Measurements from ENCODE around the gene SEMA3C. TPM values are rescaled to one million over a fixed set of nuclear protein-coding genes. Genes with fewer than 3 reads are reported as not detected.

SEMA3C gene
- total and polyA plus RNA-seq, 2 donors (not counting 1 experiment from before 2014, with no cell fraction given), result 0.06 TPM; not detected in 1

- no peak for DNase-seq
- TF ChIP-seq EZH2 (IDR thresholded peaks at IDR 0.05; ENCODE audit: borderline replicate concordance, insufficient read depth, low read depth, low read length, poor library complexity, severe bottlenecking) (no peak), CTCF (IDR thresholded peaks at IDR 0.05) (no peak)
- Histone ChIP-seq H2AFZ (ENCODE audit: insufficient read depth, low read depth, low read length, poor library complexity, severe bottlenecking) (no peak overlapping the region), H4K20me1 (ENCODE audit: control insufficient read depth, insufficient read depth, low read length, poor library complexity, severe bottlenecking) (no peaks in the 10 kb centered on the region), H3K9ac (ENCODE audit: low read length) (no peak overlapping the region), H3K27me3 (replicated peaks in 1 of 4; ENCODE audit: control extremely low read depth in 1 of 4, control insufficient read depth in 3 of 4, insufficient read depth in 4 of 4, low read length in 3 of 4) (no peaks in the 10 kb centered on the region), H3K4me2 (replicated peaks; ENCODE audit: low read depth, low read length, poor library complexity, severe bottlenecking) (no peak overlapping the region), H3K4me1 (ENCODE audit: control insufficient read depth in 2 of 2, insufficient read depth in 2 of 2, low read length in 2 of 2) (no peaks in the 10 kb centered on the region), H3K9me3 (ENCODE audit: control extremely low read depth in 1 of 3, control insufficient read depth in 2 of 3, insufficient read depth in 1 of 3, low read length in 2 of 3) (peaks cover 0 to 3% (median 0%) of the 10 kb centered on the region in 3 donors), H3K36me3 (replicated peaks in 1 of 2; ENCODE audit: control extremely low read depth in 1 of 2, control insufficient read depth in 1 of 2, extremely low read depth in 1 of 2, insufficient read depth in 2 of 2, low read length in 1 of 2) (no peaks in the 10 kb centered on the region), H3K79me2 (ENCODE audit: control insufficient read depth, insufficient read depth, low read length) (no peaks in the 10 kb centered on the region), H3K27ac (ENCODE audit: low read length in 2 of 2) (no peak overlapping the region), H3K4me3 (ENCODE audit: control extremely low read depth in 1 of 5, extremely low read depth in 1 of 5, insufficient read depth in 1 of 5, low read depth in 2 of 5, low read length in 4 of 5) (no peak overlapping the region)
- no peak for ATAC-seq (ENCODE audit: low read depth)
- H3K9me3 Mint-ChIP-seq (ENCODE audit: insufficient read depth), result no peaks in the 10 kb centered on the region
- no peak overlapping the region for H3K27ac Mint-ChIP-seq
- no peaks in the 10 kb centered on the region for H3K4me1 Mint-ChIP-seq
- ChIA-PET POLR2A (no interaction called here), CTCF (interaction anchor here (0.6 kb wide), 1 partner anchor 851 kb away, joined by 3 read pairs; no protein-coding TSS in a partner anchor)
- H3K4me3 Mint-ChIP-seq, result no peak overlapping the region
- H3K27me3 Mint-ChIP-seq, result no peaks in the 10 kb centered on the region
- intact Hi-C loops (cut with micrococcal nuclease), result no loop called here
Observed at GRCh38 chr7:80785276-80785675, 133.6 kb downstream of the SEMA3C start.

GRCh38 chr7:80783678-80784327 lies 135.0 kb downstream of the SEMA3C start:
- ChIA-PET POLR2A (no interaction called here), CTCF (no interaction called here)
- no peak overlapping the region for H3K27ac ChIP-seq (ENCODE audit: low read length in 2 of 2)
- H3K4me2 ChIP-seq (replicated peaks; ENCODE audit: low read depth, low read length, poor library complexity, severe bottlenecking), result no peak overlapping the region
- intact Hi-C loops (cut with micrococcal nuclease), result no loop called here
- ATAC-seq (ENCODE audit: low read depth) (no peak), DNase-seq (no peak)
- H3K27ac Mint-ChIP-seq, result no peak overlapping the region
- no peaks in the 10 kb centered on the region for H4K20me1 ChIP-seq (ENCODE audit: control insufficient read depth, insufficient read depth, low read length, poor library complexity, severe bottlenecking)
- no peaks in the 10 kb centered on the region for H3K27me3 ChIP-seq (replicated peaks in 1 of 4; ENCODE audit: control extremely low read depth in 1 of 4, control insufficient read depth in 3 of 4, insufficient read depth in 4 of 4, low read length in 3 of 4)
- H3K4me3 Mint-ChIP-seq, result no peak overlapping the region
- no peaks in the 10 kb centered on the region for H3K9me3 Mint-ChIP-seq (ENCODE audit: insufficient read depth)
- no peak overlapping the region for H3K4me3 ChIP-seq (ENCODE audit: control extremely low read depth in 1 of 5, extremely low read depth in 1 of 5, insufficient read depth in 1 of 5, low read depth in 2 of 5, low read length in 4 of 5)
- no peak overlapping the region for H3K9ac ChIP-seq (ENCODE audit: low read length)
- H3K36me3 ChIP-seq (replicated peaks in 1 of 2; ENCODE audit: control extremely low read depth in 1 of 2, control insufficient read depth in 1 of 2, extremely low read depth in 1 of 2, insufficient read depth in 2 of 2, low read length in 1 of 2), result no peaks in the 10 kb centered on the region
- no peak for TF ChIP-seq EZH2 (IDR thresholded peaks at IDR 0.05; ENCODE audit: borderline replicate concordance, insufficient read depth, low read depth, low read length, poor library complexity, severe bottlenecking)
- no peak for TF ChIP-seq CTCF (IDR thresholded peaks at IDR 0.05)
- no peaks in the 10 kb centered on the region for H3K4me1 Mint-ChIP-seq
- no peak overlapping the region for H2AFZ ChIP-seq (ENCODE audit: insufficient read depth, low read depth, low read length, poor library complexity, severe bottlenecking)
- H3K4me1 ChIP-seq (ENCODE audit: control insufficient read depth in 2 of 2, insufficient read depth in 2 of 2, low read length in 2 of 2), result no peaks in the 10 kb centered on the region
- no peaks in the 10 kb centered on the region for H3K79me2 ChIP-seq (ENCODE audit: control insufficient read depth, insufficient read depth, low read length)
- H3K9me3 ChIP-seq (ENCODE audit: control extremely low read depth in 1 of 3, control insufficient read depth in 2 of 3, insufficient read depth in 1 of 3, low read length in 2 of 3), result peaks cover 0 to 3% (median 0%) of the 10 kb centered on the region in 3 donors
- WGBS (ENCODE audit: insufficient coverage), result no CpG with 5 or more reads among the region's 2 CpGs
- no peaks in the 10 kb centered on the region for H3K27me3 Mint-ChIP-seq

Data from B cell (primary cell).